ENCODE measurements around the gene CDK7.

DNA sequence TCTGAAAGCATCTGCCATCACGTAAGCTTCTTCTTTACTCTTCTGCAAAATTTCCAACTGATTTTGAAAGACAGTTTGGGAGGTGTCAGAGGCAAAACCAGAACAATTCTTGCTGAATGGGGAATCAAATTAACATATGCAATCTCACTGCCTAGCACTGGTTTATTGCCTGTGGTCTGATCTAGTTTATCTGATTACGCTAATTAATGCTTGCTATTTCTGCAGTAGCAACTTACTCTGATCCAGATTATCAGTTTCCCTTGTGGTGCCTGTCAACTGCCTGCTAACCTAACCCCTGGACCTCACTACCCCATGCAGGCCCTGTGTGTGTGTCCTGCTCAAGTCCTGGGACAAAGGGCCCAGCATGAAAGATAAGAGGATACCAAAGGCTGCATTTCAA lies 57.6 kb downstream of the CDK7 start:
- TF ChIP-seq, protein P1, sequence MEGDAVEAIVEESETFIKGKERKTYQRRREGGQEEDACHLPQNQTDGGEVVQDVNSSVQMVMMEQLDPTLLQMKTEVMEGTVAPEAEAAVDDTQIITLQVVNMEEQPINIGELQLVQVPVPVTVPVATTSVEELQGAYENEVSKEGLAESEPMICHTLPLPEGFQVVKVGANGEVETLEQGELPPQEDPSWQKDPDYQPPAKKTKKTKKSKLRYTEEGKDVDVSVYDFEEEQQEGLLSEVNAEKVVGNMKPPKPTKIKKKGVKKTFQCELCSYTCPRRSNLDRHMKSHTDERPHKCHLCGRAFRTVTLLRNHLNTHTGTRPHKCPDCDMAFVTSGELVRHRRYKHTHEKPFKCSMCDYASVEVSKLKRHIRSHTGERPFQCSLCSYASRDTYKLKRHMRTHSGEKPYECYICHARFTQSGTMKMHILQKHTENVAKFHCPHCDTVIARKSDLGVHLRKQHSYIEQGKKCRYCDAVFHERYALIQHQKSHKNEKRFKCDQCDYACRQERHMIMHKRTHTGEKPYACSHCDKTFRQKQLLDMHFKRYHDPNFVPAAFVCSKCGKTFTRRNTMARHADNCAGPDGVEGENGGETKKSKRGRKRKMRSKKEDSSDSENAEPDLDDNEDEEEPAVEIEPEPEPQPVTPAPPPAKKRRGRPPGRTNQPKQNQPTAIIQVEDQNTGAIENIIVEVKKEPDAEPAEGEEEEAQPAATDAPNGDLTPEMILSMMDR (IDR thresholded peaks at IDR 0.05), result no peak
- TF ChIP-seq POLR2A (IDR thresholded peaks at IDR 0.05; ENCODE audit: low read depth) (no peak), POLR2AphosphoS5 (IDR thresholded peaks at IDR 0.05) (no peak), EP300 (IDR thresholded peaks at IDR 0.05) (no peak)
